K562 (cell line): ENCODE data around the gene LTB4R2.

Source experiments
- BRD4 ChIP-seq: fragments of 200-600 bp; sonication (generic); IDR thresholded peaks from 2 replicates; pipeline ENCODE4 v1.6.1; 2017; ENCODE audit warnings: inconsistent platforms
- CBFB ChIP-seq: sonication (generic); formaldehyde crosslinking; IDR thresholded peaks from 2 replicates; pipeline ENCODE4 v1.4.0; 2020; ENCODE audit warnings: mild to moderate bottlenecking, missing genetic modification reagents
- E4F1 ChIP-seq: fragments of 250-450 bp; sonication (Bioruptor Pico); IDR thresholded peaks from 2 replicates; pipeline ENCODE4 v1.5.0; 2021; ENCODE audit warnings: mild to moderate bottlenecking, borderline replicate concordance
- EP300 ChIP-seq: IDR thresholded peaks from 2 replicates; pipeline ENCODE4 v1.6.1; 2012; ENCODE audit warnings: low read length, improper control_type of control experiment
- ERF ChIP-seq: fragments of 450-650 bp; formaldehyde crosslinking; IDR thresholded peaks from 2 replicates; pipeline ENCODE4 v1.4.0; 2020; ENCODE audit warnings: mild to moderate bottlenecking, mixed read lengths
- MYNN ChIP-seq, 2 experiments: sonication (generic); formaldehyde crosslinking in 1 of 2; IDR thresholded peaks; 2 replicates each; pipeline versions ENCODE4 v1.5.0 to v1.6.1; 2016 to 2020; ENCODE audit warnings: antibody characterized with exemption in 1 of 2, missing genetic modification reagents in 1 of 2
- POLR2G ChIP-seq: fragments of 200-400 bp; formaldehyde crosslinking; IDR thresholded peaks from 2 replicates; pipeline ENCODE4 v1.6.1; 2017; ENCODE audit warnings: low read depth, mild to moderate bottlenecking, antibody characterized with exemption, low read length, moderate library complexity
- RERE ChIP-seq: sonication (generic); formaldehyde crosslinking; IDR thresholded peaks from 2 replicates; pipeline ENCODE4 v1.8.0; 2023; ENCODE audit warnings: missing genetic modification reagents, mild to moderate bottlenecking, borderline replicate concordance

GRCh38 chr14:24289649-24290280, 20.2 kb upstream of the LTB4R2 start:
- no peak for TF ChIP-seq EP300
- no peak for TF ChIP-seq POLR2G
- TF ChIP-seq BRD4: no peak
- no peak for TF ChIP-seq CBFB (CRISPR knock-in tag)
- no peak for TF ChIP-seq E4F1 (CRISPR knock-in tag)
- TF ChIP-seq RERE (CRISPR knock-in tag): no peak
- TF ChIP-seq ERF (CRISPR knock-in tag): no peak
- TF ChIP-seq MYNN (IDR thresholded peaks at IDR 0.05): no peak
- no peak for TF ChIP-seq MYNN (CRISPR knock-in tag; IDR thresholded peaks at IDR 0.05)
